Progenitor cell of endocrine pancreas (in vitro differentiated cells): Measurements from ENCODE around the gene ACP4. TPM values are rescaled to one million over a fixed set of nuclear protein-coding genes. Genes with fewer than 3 reads are reported as not detected.
A peak's percentile ranks its signal among the peaks of the same experiment; 100 is the strongest.
"Not testable (repeated sequence)": the region's sequence is repeated elsewhere in the genome, so short reads cannot be mapped to it uniquely, and the experiment has no call there.

Experiments used
- DNase-seq: peaks from one replicate; pipeline ENCODE4 v3.0.0; 2021; ENCODE audit warnings: low spot score; ENCODE audit not compliant: unreplicated experiment
- H3K27ac Mint-ChIP-seq: 2 replicates; pipeline ENCODE4 v1.8.0; 2021; ENCODE audit warnings: mild to moderate bottlenecking, moderate library complexity, mixed read lengths
- H3K27me3 Mint-ChIP-seq: 2 replicates; pipeline ENCODE4 v1.8.0; 2021; ENCODE audit warnings: mixed read lengths
- H3K36me3 Mint-ChIP-seq: 2 replicates; pipeline ENCODE4 v1.8.0; 2022; ENCODE audit warnings: mixed read lengths; ENCODE audit not compliant: insufficient read depth
- H3K4me1 Mint-ChIP-seq: 2 replicates; pipeline ENCODE4 v1.8.0; 2021; ENCODE audit warnings: low read depth, mixed read lengths
- H3K4me3 Mint-ChIP-seq: 2 replicates; pipeline ENCODE4 v1.8.0; 2021; ENCODE audit warnings: low read depth, mild to moderate bottlenecking, moderate library complexity, mixed read lengths
- H3K9me3 Mint-ChIP-seq: 2 replicates; pipeline ENCODE4 v1.8.0; 2021; ENCODE audit warnings: low read depth, mixed read lengths
- total RNA-seq: library from RNA; stranded (reverse); gene quantifications from 2 replicates; pipeline ENCODE4 v1.2.1, GENCODE V29; 2021
- TF ChIP-seq, protein P1 (sequence below): fragments of 200-600 bp; sonication (generic); IDR thresholded peaks from one replicate; pipeline ENCODE4 v1.5.0; 2021; ENCODE audit warnings: antibody characterized with exemption, mild to moderate bottlenecking; ENCODE audit not compliant: unreplicated experiment

The ACP4 gene
- total RNA-seq, 1 donor from 2014 or later = not detected

DNA sequence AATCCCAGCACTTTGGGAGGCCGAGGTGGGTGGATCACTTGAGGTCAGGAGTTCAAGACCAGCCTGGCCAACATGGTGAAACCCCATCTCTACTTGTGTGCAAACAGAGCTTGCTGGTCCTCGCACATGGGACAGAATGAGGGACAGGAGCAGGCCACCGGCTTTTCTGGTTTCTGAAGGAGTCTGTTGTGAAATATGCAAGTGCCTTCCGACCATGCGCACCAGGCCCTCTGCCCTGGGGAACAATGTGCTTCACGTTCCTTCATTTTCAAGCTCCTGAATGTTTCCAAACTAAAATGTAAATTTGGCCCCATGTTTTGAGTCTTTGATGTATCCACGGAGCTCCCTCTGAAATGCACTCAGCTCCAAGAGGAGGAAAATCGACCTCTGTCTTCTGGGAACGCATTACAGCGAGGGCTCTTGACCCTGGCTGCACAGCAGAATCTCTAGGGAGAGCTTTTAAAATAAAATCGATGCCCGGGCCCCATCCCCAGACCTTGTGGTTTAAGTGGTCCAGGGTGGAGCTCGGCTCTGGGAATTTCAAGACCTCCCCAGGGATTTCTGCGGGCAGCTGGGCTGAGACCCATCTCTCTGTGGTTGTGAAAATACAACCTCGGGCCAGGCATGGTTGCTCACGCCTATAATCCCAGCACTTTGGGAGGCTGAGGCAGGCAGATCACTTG lies 9.3 kb upstream of the ACP4 start:
- no peaks in the 10 kb centered on the region for H3K36me3 Mint-ChIP-seq
- H3K4me3 Mint-ChIP-seq = no peak overlapping the region
- no peak for DNase-seq
- peaks cover 3% of the 10 kb centered on the region for H3K9me3 Mint-ChIP-seq
- peaks cover 73% of the 10 kb centered on the region for H3K27me3 Mint-ChIP-seq
- H3K27ac Mint-ChIP-seq = peak overlapping the region; percentile 29
- TF ChIP-seq, protein P1, sequence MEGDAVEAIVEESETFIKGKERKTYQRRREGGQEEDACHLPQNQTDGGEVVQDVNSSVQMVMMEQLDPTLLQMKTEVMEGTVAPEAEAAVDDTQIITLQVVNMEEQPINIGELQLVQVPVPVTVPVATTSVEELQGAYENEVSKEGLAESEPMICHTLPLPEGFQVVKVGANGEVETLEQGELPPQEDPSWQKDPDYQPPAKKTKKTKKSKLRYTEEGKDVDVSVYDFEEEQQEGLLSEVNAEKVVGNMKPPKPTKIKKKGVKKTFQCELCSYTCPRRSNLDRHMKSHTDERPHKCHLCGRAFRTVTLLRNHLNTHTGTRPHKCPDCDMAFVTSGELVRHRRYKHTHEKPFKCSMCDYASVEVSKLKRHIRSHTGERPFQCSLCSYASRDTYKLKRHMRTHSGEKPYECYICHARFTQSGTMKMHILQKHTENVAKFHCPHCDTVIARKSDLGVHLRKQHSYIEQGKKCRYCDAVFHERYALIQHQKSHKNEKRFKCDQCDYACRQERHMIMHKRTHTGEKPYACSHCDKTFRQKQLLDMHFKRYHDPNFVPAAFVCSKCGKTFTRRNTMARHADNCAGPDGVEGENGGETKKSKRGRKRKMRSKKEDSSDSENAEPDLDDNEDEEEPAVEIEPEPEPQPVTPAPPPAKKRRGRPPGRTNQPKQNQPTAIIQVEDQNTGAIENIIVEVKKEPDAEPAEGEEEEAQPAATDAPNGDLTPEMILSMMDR = no peak
- peaks cover 1% of the 10 kb centered on the region for H3K4me1 Mint-ChIP-seq

DNA sequence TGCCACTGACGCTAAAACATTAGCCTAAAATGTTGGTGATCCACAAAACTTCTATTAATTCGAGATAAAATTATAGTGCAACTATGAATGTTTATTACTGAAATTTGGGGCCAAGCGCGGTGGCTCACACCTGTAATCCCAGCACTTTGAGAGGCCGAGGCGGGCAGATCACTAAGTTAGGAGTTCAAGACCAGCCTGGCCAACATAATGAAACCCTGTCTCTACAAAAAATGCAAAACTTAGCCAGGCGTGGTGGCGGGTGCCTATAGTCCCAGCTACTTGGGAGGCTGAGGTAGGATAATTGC lies 6.4 kb upstream of the ACP4 start:
- not testable (repeated sequence) for H3K9me3 Mint-ChIP-seq, H3K4me1 Mint-ChIP-seq, DNase-seq, H3K27ac Mint-ChIP-seq, H3K36me3 Mint-ChIP-seq, H3K4me3 Mint-ChIP-seq
- H3K27me3 Mint-ChIP-seq = peaks cover 53% of the 10 kb centered on the region

DNA sequence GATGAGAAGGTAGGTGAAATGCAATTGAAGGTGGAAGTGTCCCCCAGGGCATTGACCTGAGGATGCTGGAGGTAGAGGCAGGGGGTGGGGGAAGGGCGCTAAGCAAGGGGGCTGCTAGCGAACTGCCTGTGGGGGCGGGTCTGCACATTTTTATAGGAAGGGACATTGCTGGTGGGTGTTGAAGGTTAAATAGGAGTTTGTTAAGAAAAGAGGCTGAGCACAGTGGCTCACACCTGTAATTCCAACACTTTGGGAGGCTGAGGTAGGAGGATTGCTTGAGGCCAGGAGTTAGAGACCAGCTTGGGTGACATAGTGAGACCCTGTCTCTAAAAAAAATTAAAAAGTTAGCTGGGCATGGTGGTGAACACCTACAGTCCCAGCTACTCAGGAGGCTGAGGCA lies 5.5 kb upstream of the ACP4 start:
- no peak for DNase-seq
- H3K9me3 Mint-ChIP-seq = no peaks in the 10 kb centered on the region
- TF ChIP-seq, protein P1 = no peak
- H3K27ac Mint-ChIP-seq = no peak overlapping the region
- H3K27me3 Mint-ChIP-seq = peaks cover 44% of the 10 kb centered on the region
- no peak overlapping the region for H3K4me3 Mint-ChIP-seq
- H3K4me1 Mint-ChIP-seq = peaks cover 1% of the 10 kb centered on the region
- H3K36me3 Mint-ChIP-seq = no peaks in the 10 kb centered on the region

DNA sequence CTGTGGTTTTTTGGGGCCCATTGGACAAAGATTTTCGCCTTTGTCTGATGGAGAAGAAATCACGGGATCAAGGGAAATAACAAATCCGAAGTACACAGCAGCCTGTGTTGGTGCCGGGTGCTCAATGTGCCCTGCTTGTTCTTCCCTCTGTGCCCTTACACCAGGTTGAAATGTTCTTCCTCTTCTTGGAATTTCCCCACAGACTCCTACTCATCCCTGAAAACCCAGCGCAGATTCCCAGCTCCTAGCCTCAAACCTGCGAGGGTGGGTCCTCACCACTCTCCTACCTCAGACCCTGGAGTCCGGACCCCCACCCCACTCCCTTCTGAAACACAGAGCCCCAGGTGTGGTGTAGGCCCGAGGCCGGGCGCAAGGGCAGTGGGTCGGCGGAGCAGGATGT lies 4.9 kb upstream of the ACP4 start:
- Mint-ChIP-seq H3K36me3 (no peaks in the 10 kb centered on the region), H3K4me1 (peaks cover 1% of the 10 kb centered on the region), H3K9me3 (no peaks in the 10 kb centered on the region), H3K4me3 (no peak overlapping the region), H3K27me3 (peaks cover 38% of the 10 kb centered on the region), H3K27ac (no peak overlapping the region)
- TF ChIP-seq, protein P1 = no peak
- no peak for DNase-seq

DNA sequence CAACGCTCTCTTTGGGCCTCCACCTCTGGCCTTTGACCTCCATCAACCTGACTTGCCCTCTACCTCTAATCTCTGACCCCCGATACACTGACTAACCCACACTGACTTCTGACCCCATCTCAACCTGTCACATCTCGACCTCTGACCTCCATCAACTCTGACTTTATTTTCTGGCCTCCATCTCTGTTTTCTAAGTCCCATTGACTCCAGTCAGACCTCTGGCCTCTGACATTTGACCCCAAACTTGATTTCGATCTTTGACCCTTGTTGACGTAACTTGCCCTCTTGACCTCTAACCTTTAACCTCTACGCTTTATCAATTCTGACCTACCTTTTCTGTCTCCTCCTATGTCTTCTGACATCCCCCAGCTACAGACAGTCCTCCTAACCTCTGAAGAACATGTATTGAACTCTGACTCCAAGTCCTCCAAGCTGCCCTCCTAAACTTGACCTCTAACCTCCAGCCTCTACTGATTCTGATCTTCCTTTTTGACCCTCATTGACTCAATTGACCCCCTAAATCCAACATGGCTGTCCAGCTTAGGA lies 780 bp downstream of the ACP4 start:
- Mint-ChIP-seq H3K27me3 (peaks cover 9% of the 10 kb centered on the region), H3K4me1 (peaks cover 4% of the 10 kb centered on the region), H3K4me3 (no peak overlapping the region), H3K36me3 (no peaks in the 10 kb centered on the region), H3K9me3 (peaks cover 4% of the 10 kb centered on the region), H3K27ac (peak overlapping the region; percentile 75)
- no peak for DNase-seq
- TF ChIP-seq, protein P1 = no peak

DNA sequence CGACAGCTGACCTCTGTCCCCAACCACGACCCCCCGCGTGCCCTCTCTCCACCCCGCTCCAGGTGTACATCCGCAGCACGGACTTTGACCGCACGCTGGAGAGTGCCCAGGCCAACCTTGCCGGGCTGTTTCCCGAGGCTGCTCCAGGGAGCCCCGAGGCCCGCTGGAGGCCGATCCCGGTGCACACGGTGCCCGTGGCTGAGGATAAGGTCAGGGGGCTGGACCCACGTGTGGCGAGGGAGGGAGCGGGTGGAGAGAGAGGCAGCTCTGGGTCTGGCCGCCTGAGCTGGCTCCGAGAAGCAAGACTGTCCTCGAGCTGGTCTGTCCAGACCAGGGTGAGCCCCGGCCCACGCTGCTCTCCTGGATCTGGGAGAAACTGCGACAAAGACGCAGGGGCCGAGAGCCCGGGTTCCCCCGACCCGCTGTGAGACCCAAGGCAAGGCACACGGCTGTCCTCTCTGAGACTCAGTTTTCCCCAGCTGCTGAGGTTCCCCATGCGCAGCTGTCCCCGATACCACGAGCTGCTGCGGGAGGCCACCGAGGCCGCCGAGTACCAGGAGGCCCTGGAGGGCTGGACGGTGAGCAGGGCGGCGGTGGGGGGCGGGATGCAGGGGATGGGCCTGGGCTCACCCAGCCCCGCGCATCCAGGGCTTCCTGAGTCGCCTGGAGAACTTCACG lies 1.5 kb downstream of the ACP4 start:
- peaks cover 4% of the 10 kb centered on the region for H3K4me1 Mint-ChIP-seq
- H3K36me3 Mint-ChIP-seq = no peaks in the 10 kb centered on the region
- H3K27me3 Mint-ChIP-seq = peaks cover 9% of the 10 kb centered on the region
- H3K27ac Mint-ChIP-seq = no peak overlapping the region
- H3K9me3 Mint-ChIP-seq = peaks cover 4% of the 10 kb centered on the region
- TF ChIP-seq, protein P1 = no peak
- DNase-seq = no peak
- no peak overlapping the region for H3K4me3 Mint-ChIP-seq
